Vagina (tissue), 2 donors: ENCODE data around the gene P2RY13.

Experiments
- POLR2A ChIP-seq, 2 donors: fragments of 450-650 bp; IDR thresholded peaks; one replicate each; pipeline ENCODE4 v1.6.1; 2017; ENCODE audit warnings: antibody characterized with exemption in 2 of 2, mild to moderate bottlenecking in 2 of 2, moderate library complexity in 2 of 2
- POLR2AphosphoS5 ChIP-seq, 2 donors: sonication (generic); formaldehyde crosslinking; IDR thresholded peaks; one replicate each; pipeline ENCODE4 v1.9.0; 2017; ENCODE audit warnings: antibody characterized with exemption in 2 of 2, mild to moderate bottlenecking in 2 of 2, low read depth in 1 of 2; ENCODE audit not compliant: insufficient read depth in 1 of 2
- TF ChIP-seq, protein P1 (sequence below), 3 experiments: fragments of 450-650 bp in 2 of 3; fragments of 200-600 bp in 1 of 3; sonication (generic) in 1 of 3; IDR thresholded peaks; one replicate each; pipeline ENCODE4 v1.5.1; 2017 to 2019; ENCODE audit warnings: antibody characterized with exemption in 3 of 3, mild to moderate bottlenecking in 2 of 3, moderate library complexity in 2 of 3

DNA sequence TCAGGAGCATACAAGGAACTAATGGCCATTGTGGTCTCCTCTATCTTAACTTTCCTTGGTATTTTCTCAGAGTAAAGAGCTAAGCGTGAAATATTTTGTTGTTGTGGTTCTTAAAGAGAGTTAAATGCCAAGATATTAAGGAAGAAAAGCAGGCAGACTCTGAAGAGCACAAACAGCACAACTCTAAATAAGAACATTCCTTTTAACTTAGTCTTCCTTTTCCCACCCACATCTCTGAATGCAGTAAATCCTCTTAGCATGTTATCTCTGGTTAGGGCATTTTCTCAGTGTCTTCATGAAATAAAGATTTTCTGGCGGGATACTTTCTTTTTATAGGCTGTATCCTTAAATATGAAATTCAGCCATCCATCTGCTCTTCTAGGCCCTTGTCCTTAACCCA lies 14.2 kb downstream of the P2RY13 start:
- TF ChIP-seq, protein P1, sequence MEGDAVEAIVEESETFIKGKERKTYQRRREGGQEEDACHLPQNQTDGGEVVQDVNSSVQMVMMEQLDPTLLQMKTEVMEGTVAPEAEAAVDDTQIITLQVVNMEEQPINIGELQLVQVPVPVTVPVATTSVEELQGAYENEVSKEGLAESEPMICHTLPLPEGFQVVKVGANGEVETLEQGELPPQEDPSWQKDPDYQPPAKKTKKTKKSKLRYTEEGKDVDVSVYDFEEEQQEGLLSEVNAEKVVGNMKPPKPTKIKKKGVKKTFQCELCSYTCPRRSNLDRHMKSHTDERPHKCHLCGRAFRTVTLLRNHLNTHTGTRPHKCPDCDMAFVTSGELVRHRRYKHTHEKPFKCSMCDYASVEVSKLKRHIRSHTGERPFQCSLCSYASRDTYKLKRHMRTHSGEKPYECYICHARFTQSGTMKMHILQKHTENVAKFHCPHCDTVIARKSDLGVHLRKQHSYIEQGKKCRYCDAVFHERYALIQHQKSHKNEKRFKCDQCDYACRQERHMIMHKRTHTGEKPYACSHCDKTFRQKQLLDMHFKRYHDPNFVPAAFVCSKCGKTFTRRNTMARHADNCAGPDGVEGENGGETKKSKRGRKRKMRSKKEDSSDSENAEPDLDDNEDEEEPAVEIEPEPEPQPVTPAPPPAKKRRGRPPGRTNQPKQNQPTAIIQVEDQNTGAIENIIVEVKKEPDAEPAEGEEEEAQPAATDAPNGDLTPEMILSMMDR (IDR thresholded peaks at IDR 0.05), result no peak
- TF ChIP-seq POLR2A (IDR thresholded peaks at IDR 0.05) (no peak), POLR2AphosphoS5 (IDR thresholded peaks at IDR 0.05; ENCODE audit: insufficient read depth in 1 of 2, low read depth in 1 of 2) (no peak)
